ENCODE measurements around the gene PDE9A.

Gene PDE9A

DNA sequence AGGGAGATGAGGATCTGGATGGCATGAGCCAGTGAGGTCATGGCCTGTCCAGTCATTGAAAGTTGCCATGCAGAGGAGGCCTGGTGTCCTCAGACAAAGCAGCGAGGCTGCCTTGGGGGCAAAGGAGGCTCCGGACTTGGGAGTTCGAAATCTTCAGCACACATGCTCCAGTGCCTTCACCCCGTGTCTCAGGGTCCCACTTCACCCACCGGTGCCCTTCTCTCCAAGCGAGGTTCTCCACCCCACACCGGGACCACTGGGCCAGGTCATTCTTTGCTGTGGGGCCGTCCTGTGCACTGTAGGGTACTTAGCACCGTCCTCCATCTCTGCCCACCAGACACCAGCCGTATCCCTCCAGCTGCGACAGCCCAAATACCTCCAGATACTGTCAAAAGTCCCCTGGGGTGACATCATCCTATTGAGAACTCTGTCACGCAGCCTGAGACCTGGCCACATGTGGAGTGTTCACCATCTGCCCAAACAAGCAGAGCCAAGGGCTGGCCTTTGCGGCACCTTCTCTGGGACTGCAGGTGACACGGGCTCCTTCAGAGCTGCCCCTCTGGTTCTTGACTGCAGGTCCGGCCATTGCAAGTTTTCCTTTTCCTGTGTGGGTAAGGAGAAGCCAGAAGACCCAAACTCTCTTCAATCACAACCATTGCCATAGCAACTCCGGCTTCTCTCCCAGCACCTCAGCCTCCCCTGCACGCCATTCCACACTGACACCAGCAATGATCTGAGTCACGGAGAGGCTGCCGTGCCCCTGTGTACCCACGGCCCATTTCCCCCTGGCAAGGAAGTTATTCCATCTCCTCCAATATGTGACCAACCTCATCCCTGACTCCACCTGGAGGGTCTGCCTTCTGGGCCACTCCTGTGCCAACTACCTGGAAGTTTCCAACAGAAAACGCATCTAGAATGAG lies 20.4 kb upstream of the PDE9A start:
- POLR2A ChIA-PET = no interaction called here
- no peak for TF ChIP-seq CTCF (IDR thresholded peaks at IDR 0.05; ENCODE audit: control extremely low read depth, extremely low read depth, low read depth, missing control alignments)
- no peak for DNase-seq (ENCODE audit: extremely low spot score)
- CTCF ChIA-PET = no interaction called here

GRCh38 chr21:42633858-42634257 lies 19.6 kb upstream of the PDE9A start:
- no peak for DNase-seq (ENCODE audit: extremely low spot score)
- POLR2A ChIA-PET = no interaction called here
- CTCF ChIA-PET = no interaction called here
- TF ChIP-seq CTCF (IDR thresholded peaks at IDR 0.05; ENCODE audit: control extremely low read depth, extremely low read depth, low read depth, missing control alignments) = no peak

GRCh38 chr21:42635848-42636519 lies 17.4 kb upstream of the PDE9A start:
- no peak for DNase-seq (ENCODE audit: extremely low spot score)
- POLR2A ChIA-PET = no interaction called here
- TF ChIP-seq CTCF (IDR thresholded peaks at IDR 0.05; ENCODE audit: control extremely low read depth, extremely low read depth, low read depth, missing control alignments) = no peak
- CTCF ChIA-PET = interaction anchor here (1.2 kb wide), 1 partner anchor 13 kb away, joined by 3 read pairs; no protein-coding TSS in a partner anchor

GRCh38 chr21:42636520-42637266 lies 16.7 kb upstream of the PDE9A start:
- ChIA-PET POLR2A (no interaction called here), CTCF (interaction anchor here (1.2 kb wide), 1 partner anchor 14 kb away, joined by 3 read pairs; no protein-coding TSS in a partner anchor)
- TF ChIP-seq CTCF (IDR thresholded peaks at IDR 0.05; ENCODE audit: control extremely low read depth, extremely low read depth, low read depth, missing control alignments) = no peak
- DNase-seq (ENCODE audit: extremely low spot score) = no peak

- ChIA-PET CTCF (interaction anchor here (1.1 kb wide), 1 partner anchor 21 kb away, joined by 3 read pairs; no protein-coding TSS in a partner anchor), POLR2A (no interaction called here)
- no peak for DNase-seq (ENCODE audit: extremely low spot score)
- TF ChIP-seq CTCF (IDR thresholded peaks at IDR 0.05; ENCODE audit: control extremely low read depth, extremely low read depth, low read depth, missing control alignments) = no peak
These were observed 16.0 kb upstream of the PDE9A start for GRCh38 chr21:42637267-42638041.
